ENCODE measurements around the gene CMTM7. TPM values are rescaled to one million over a fixed set of nuclear protein-coding genes. Genes with fewer than 3 reads are reported as not detected.
A peak's percentile ranks its signal among the peaks of the same experiment; 100 is the strongest.

The CMTM7 gene
- total RNA-seq, 2 experiments from 2014 or later, result 31.5 to 35.2 TPM

- H3K27ac ChIP-seq (ENCODE audit: low read depth in 1 of 2, low read length in 2 of 2), result peak overlapping the region; percentile 86 to 87
- peaks cover 76% of the 10 kb centered on the region for H3K4me1 Mint-ChIP-seq (ENCODE audit: low read depth)
- peaks cover 87% of the 10 kb centered on the region for H3K4me1 ChIP-seq (ENCODE audit: insufficient read depth, low read length)
- peak overlapping the region; percentile 34 for H3K4me3 ChIP-seq (ENCODE audit: low read length)
- DNase-seq (peak in 3 of 14 experiments; percentile 42 to 48 (median 42)), ATAC-seq (ENCODE audit: poor library complexity) (peak; percentile 5)
- H3K27me3 Mint-ChIP-seq, result no peaks in the 10 kb centered on the region
- H3K27ac Mint-ChIP-seq, result peak overlapping the region; percentile 95
- no peaks in the 10 kb centered on the region for H3K9me3 Mint-ChIP-seq
- POLR2A ChIA-PET, result interaction anchor here (0.6 to 3.8 kb wide), 16 partner anchors 8 to 1009 kb away, joined by 3 to 50 read pairs (median 4); partner anchors contain the start of genes CMTM6 and CMTM7
- H3K27me3 ChIP-seq (ENCODE audit: control insufficient read depth in 1 of 2, insufficient read depth in 2 of 2, low read length in 2 of 2), result no peaks in the 10 kb centered on the region
- H3K4me3 Mint-ChIP-seq, result peak overlapping the region; percentile 73
- H3K36me3 Mint-ChIP-seq (ENCODE audit: low read depth), result peaks cover 18% of the 10 kb centered on the region
- CTCF ChIA-PET, result interaction anchor here (1.1 to 2.4 kb wide), 6 partner anchors 12 to 57 kb away, joined by 3 to 10 read pairs (median 4); no protein-coding TSS in a partner anchor
- TF ChIP-seq CTCF (IDR thresholded peaks at IDR 0.05), result no peak
- intact Hi-C loops (cut with DNase I, micrococcal nuclease), result loop anchor here (2.0 to 5.0 kb wide), 3 partner anchors 27 to 35 kb away; no protein-coding TSS in a partner anchor
- no peaks in the 10 kb centered on the region for H3K9me3 ChIP-seq (ENCODE audit: control insufficient read depth in 1 of 2, insufficient read depth in 1 of 2, low read length in 2 of 2)
- peaks cover 3% of the 10 kb centered on the region for H3K36me3 ChIP-seq (ENCODE audit: insufficient read depth, low read length)
Measured at GRCh38 chr3:32432045-32432710, 40.5 kb downstream of the CMTM7 start.

- peak; percentile 54 for ATAC-seq (ENCODE audit: poor library complexity)
- intact Hi-C loops (cut with DNase I, micrococcal nuclease), result loop anchor here (2.0 to 5.0 kb wide), 3 partner anchors 26 to 36 kb away; no protein-coding TSS in a partner anchor
- POLR2A ChIA-PET, result interaction anchor here (0.6 to 3.8 kb wide), 19 partner anchors 8 to 1008 kb away, joined by 3 to 50 read pairs (median 4); partner anchors contain the start of genes CMTM6 and CMTM7
- H3K4me1 Mint-ChIP-seq (ENCODE audit: low read depth), result peaks cover 72% of the 10 kb centered on the region
- no peak for TF ChIP-seq CTCF (IDR thresholded peaks at IDR 0.05)
- CTCF ChIA-PET, result interaction anchor here (0.7 to 2.4 kb wide), 9 partner anchors 11 to 340 kb away, joined by 3 to 10 read pairs (median 3); no protein-coding TSS in a partner anchor
- Histone ChIP-seq H3K27me3 (ENCODE audit: control insufficient read depth in 1 of 2, insufficient read depth in 2 of 2, low read length in 2 of 2) (no peaks in the 10 kb centered on the region), H3K36me3 (ENCODE audit: insufficient read depth, low read length) (peaks cover 3% of the 10 kb centered on the region), H3K27ac (ENCODE audit: low read depth in 1 of 2, low read length in 2 of 2) (peak overlapping the region; percentile 86 to 87), H3K4me1 (ENCODE audit: insufficient read depth, low read length) (peaks cover 81% of the 10 kb centered on the region), H3K9me3 (ENCODE audit: control insufficient read depth in 1 of 2, insufficient read depth in 1 of 2, low read length in 2 of 2) (no peaks in the 10 kb centered on the region), H3K4me3 (ENCODE audit: low read length) (peak overlapping the region; percentile 34)
- no peaks in the 10 kb centered on the region for H3K27me3 Mint-ChIP-seq
- peak overlapping the region; percentile 95 for H3K27ac Mint-ChIP-seq
- no peaks in the 10 kb centered on the region for H3K9me3 Mint-ChIP-seq
- peaks cover 18% of the 10 kb centered on the region for H3K36me3 Mint-ChIP-seq (ENCODE audit: low read depth)
- DNase-seq, result peak in 4 of 14 experiments; percentile 38 to 83 (median 78)
- peak overlapping the region; percentile 73 for H3K4me3 Mint-ChIP-seq
Measured at GRCh38 chr3:32432711-32433530, 41.3 kb downstream of the CMTM7 start.

- H3K27me3 Mint-ChIP-seq, result no peaks in the 10 kb centered on the region
- Histone ChIP-seq H3K27me3 (ENCODE audit: control insufficient read depth in 1 of 2, insufficient read depth in 2 of 2, low read length in 2 of 2) (no peaks in the 10 kb centered on the region), H3K36me3 (ENCODE audit: insufficient read depth, low read length) (peaks cover 3% of the 10 kb centered on the region), H3K27ac (ENCODE audit: low read depth in 1 of 2, low read length in 2 of 2) (peak overlapping the region in 1 of 2 donors; percentile 86), H3K9me3 (ENCODE audit: control insufficient read depth in 1 of 2, insufficient read depth in 1 of 2, low read length in 2 of 2) (no peaks in the 10 kb centered on the region), H3K4me1 (ENCODE audit: insufficient read depth, low read length) (peaks cover 80% of the 10 kb centered on the region), H3K4me3 (ENCODE audit: low read length) (no peak overlapping the region)
- H3K4me1 Mint-ChIP-seq (ENCODE audit: low read depth), result peaks cover 72% of the 10 kb centered on the region
- H3K4me3 Mint-ChIP-seq, result no peak overlapping the region
- no peak for TF ChIP-seq CTCF (IDR thresholded peaks at IDR 0.05)
- ATAC-seq (ENCODE audit: poor library complexity) (no peak), DNase-seq (no peak)
- no peaks in the 10 kb centered on the region for H3K9me3 Mint-ChIP-seq
- intact Hi-C loops (cut with DNase I, micrococcal nuclease), result loop anchor here (5.0 kb wide), 2 partner anchors 33 to 37 kb away; no protein-coding TSS in a partner anchor
- peak overlapping the region; percentile 95 for H3K27ac Mint-ChIP-seq
- POLR2A ChIA-PET, result interaction anchor here (1.1 to 3.8 kb wide), 8 partner anchors 10 to 63 kb away, joined by 3 to 50 read pairs (median 13); partner anchors contain the start of gene CMTM7
- H3K36me3 Mint-ChIP-seq (ENCODE audit: low read depth), result peaks cover 24% of the 10 kb centered on the region
- CTCF ChIA-PET, result interaction anchor here (0.6 to 2.4 kb wide), 5 partner anchors 13 to 34 kb away, joined by 3 to 10 read pairs (median 3); no protein-coding TSS in a partner anchor
Measured at GRCh38 chr3:32434206-32434605, 42.6 kb downstream of the CMTM7 start.

Measured in CD4-positive, alpha-beta T cell (primary cell).